Spleen (tissue), 11 donors: ENCODE results near the gene CEND1. TPM values are rescaled to one million over a fixed set of nuclear protein-coding genes. Genes with fewer than 3 reads are reported as not detected.

ENCODE experiments used
- DNase-seq: peaks from one replicate; pipeline ENCODE4 v3.0.0-alpha.2; 2020
- H3K27ac ChIP-seq, 8 donors: fragments of 200-600 bp; sonication (generic) in 7 of 8; 1 replicate in 4 of 8; 2 replicates in 4 of 8; pipeline versions ENCODE4 v1.5.0 to v1.8.0; 2016 to 2021; ENCODE audit warnings: inconsistent platforms in 4 of 8, mild to moderate bottlenecking in 4 of 8, moderate library complexity in 1 of 8
- H3K27me3 ChIP-seq, 7 donors: fragments of 200-600 bp; sonication (generic) in 6 of 7; replicated peaks in 1 of 7; 1 replicate in 4 of 7; 2 replicates in 3 of 7; pipeline versions ENCODE4 v1.5.0 to v1.8.0; 2016 to 2021; ENCODE audit warnings: inconsistent platforms in 3 of 7, mild to moderate bottlenecking in 1 of 7
- H3K36me3 ChIP-seq, 6 donors: fragments of 200-600 bp; sonication (generic) in 5 of 6; 1 replicate in 4 of 6; 2 replicates in 2 of 6; pipeline versions ENCODE4 v1.5.0 to v1.8.0; 2016 to 2021; ENCODE audit warnings: inconsistent platforms in 2 of 6
- H3K4me1 ChIP-seq, 6 donors: fragments of 200-600 bp; sonication (generic) in 5 of 6; 1 replicate in 3 of 6; 2 replicates in 3 of 6; pipeline versions ENCODE4 v1.5.0 to v1.8.0; 2016 to 2021; ENCODE audit warnings: inconsistent platforms in 3 of 6
- H3K4me3 ChIP-seq, 8 donors: fragments of 200-600 bp; sonication (generic) in 7 of 8; 1 replicate in 4 of 8; 2 replicates in 4 of 8; pipeline versions ENCODE4 v1.5.0 to v1.8.0; 2016 to 2021; ENCODE audit warnings: inconsistent platforms in 4 of 8, mild to moderate bottlenecking in 4 of 8, moderate library complexity in 2 of 8
- H3K9me3 ChIP-seq, 8 donors: fragments of 200-600 bp; sonication (generic) in 7 of 8; 1 replicate in 4 of 8; 2 replicates in 4 of 8; pipeline versions ENCODE4 v1.5.0 to v1.8.0; 2016 to 2021; ENCODE audit warnings: inconsistent platforms in 4 of 8
- POLR2A ChIP-seq, 3 donors: fragments of 450-650 bp; IDR thresholded peaks; one replicate each; pipeline ENCODE4 v1.5.1; 2017; ENCODE audit warnings: antibody characterized with exemption in 3 of 3, mild to moderate bottlenecking in 1 of 3
- POLR2AphosphoS5 ChIP-seq, 3 donors: sonication (generic); formaldehyde crosslinking; IDR thresholded peaks; one replicate each; pipeline ENCODE4 v1.5.1; 2017; ENCODE audit warnings: antibody characterized with exemption in 3 of 3
- WGBS, 5 donors: extraction: QIAGEN DNeasy Blood & Tissue Kit in 3 of 5; methylation state at CpG; one replicate each; pipeline versions ENCODE4 v1.1.5 to v1.1.7; 2013 to 2018; 5-methylcytosine and 5-hydroxymethylcytosine counted together
- intact Hi-C: fragments of 100-400 bp; cut with DNase I; formaldehyde crosslinking; loops from one replicate; pipeline ENCODE4 v1.15.0; 2023; ENCODE audit warnings: low total_unique reads
- polyA plus RNA-seq, 3 donors: library from polyadenylated mRNA; stranded (reverse); fragments of 200-250 nt; gene quantifications; one replicate each; pipeline ENCODE4 v1.2.1, GENCODE V29; 2013
- total RNA-seq, 7 donors: library from RNA; depleted of rRNA in 3 of 7; stranded (reverse); fragments of >200 nt in 3 of 7; fragmentation: NEBNext Ultra II Directional in 4 of 7; extraction: Animal tissue kit (Norgen Biotek cat#: 25700) in 4 of 7; gene quantifications; one replicate each; pipeline versions ENCODE4 v1.1.0 to v1.2.1, GENCODE V29; 2016 to 2021
- TF ChIP-seq, protein P1 (sequence below), 11 experiments: fragments of 200-600 bp in 7 of 11; fragments of 450-650 bp in 4 of 11; sonication (generic) in 4 of 11; IDR thresholded peaks in 8 of 11; conservative IDR thresholded peaks in 3 of 11; 1 replicate in 7 of 11; 2 replicates in 4 of 11; pipeline versions ENCODE4 v1.4.0 to v1.8.0; 2016 to 2021; ENCODE audit warnings: antibody characterized with exemption in 11 of 11, inconsistent platforms in 4 of 11, mild to moderate bottlenecking in 1 of 11
- donor health status: healthy with polysubstance abuse.
- donor health status: DM: no; HTN: no; CAD: no; lungs with moderate emphysema.
- donor health status: DM: no; HTN: no; CAD: no.
- donor health status: Bipolar disorder and iron deficiency.
- donor health status: healthy.
- donor health status: DM: no; HTN: no; CAD: no.
- donor health status: DM: yes; HTN: yes; CAD: no.

Gene CEND1
- total and polyA plus RNA-seq, 10 donors, result 0.29 to 0.42 (median 0.42) TPM; not detected in 7

DNA sequence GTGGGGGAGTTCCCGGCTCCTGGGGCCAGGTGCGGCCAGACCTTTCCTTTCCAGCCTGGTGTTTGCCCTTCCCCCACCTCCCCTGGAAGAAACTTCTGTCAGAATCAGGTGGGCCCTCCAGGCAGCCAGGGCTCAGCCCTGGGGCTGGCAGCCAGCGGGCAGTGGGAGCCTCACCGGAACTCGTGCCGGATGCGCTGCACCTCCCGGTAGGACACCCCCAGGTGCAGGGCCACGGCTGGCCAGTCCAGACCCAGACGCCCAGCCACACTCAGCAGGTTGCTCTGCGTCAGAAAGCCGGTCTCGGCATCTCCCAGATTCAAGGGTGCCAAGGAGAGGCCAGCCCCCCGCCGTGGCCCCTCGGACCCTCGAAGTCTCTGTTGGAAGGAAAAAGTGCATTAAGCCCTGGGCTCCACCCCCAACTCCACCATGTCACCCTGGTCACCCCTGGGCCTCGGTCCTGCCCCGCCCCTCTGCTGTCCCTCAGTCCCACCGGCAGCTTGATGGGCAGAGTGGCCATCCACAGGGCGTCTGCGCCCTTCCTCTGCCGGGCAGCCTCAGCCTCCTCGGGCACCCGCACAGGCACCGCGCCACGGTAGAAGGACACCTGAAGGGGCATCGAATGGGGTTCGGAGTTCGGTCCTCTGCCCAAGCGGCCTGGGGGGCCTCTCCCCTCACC is 9.9 kb upstream of the CEND1 start:
- WGBS, 5 donors, result 92 to 97% (median 94%) methylated on average over 28 to 32 of the region's 32 CpGs
- Histone ChIP-seq H3K27ac (no peak overlapping the region), H3K36me3 (peaks cover 0 to 44% (median 14%) of the 10 kb centered on the region in 6 donors), H3K9me3 (no peaks in the 10 kb centered on the region), H3K27me3 (no peaks in the 10 kb centered on the region), H3K4me1 (peaks cover 27 to 76% (median 55%) of the 10 kb centered on the region in 6 donors), H3K4me3 (no peak overlapping the region)
- TF ChIP-seq POLR2AphosphoS5 (IDR thresholded peaks at IDR 0.05), result peak in 1 of 3 donors; percentile 8
- TF ChIP-seq POLR2A (IDR thresholded peaks at IDR 0.05), result no peak
- DNase-seq, result no peak
- intact Hi-C loops, result no loop called here

DNA sequence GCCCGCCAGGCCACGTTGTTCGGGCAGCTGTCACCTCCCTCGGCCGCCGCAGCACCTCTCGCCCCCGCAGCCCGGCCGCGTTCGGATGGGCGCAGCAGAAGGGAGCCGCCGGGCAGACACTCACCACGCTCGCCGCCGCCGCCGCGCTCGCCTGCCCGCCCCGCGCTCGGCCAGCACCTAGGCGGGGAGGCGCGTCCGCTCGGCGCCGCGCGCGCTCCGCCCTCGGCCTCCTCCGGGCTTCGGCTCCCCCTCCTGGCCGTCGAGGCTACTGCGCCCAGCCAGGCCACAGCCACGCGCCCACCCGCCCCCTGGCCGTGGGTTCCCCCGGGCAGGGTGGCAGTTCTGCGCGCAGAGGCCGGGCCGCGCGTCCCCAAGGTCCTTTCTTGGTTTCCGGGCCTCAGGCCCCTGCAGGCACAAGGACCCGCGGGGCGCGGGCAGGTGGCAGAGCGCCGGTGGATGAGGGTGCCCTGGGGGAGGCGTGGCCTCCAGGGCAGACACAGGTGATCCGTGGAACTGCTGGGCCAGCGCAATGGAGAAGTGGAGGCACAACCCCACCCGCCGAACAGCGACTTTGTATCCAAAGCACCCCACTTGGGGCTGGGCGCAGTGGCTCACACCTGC is 8.3 kb upstream of the CEND1 start, which contains the start of gene SLC25A22:
SLC25A22 (minus strand) TSS at position 189 of the 621 bp plus-strand sequence. CDS start 3,275 bp downstream, outside the sequence.
- Histone ChIP-seq H3K4me3 (peak within 1 kb of the TSS; percentile 44 to 96 (median 92)), H3K27ac (peak within 1 kb of the TSS; percentile 78 to 96 (median 89)), H3K27me3 (no peaks in the 10 kb centered on the region), H3K9me3 (no peaks in the 10 kb centered on the region), H3K36me3 (peaks cover 0 to 58% (median 17%) of the 10 kb centered on the region in 6 donors), H3K4me1 (peaks cover 15 to 65% (median 47%) of the 10 kb centered on the region in 6 donors)
- peak; percentile 97 for DNase-seq
- whole genome bisulfite sequencing, 5 donors, result 0 to 3% (median 3%) methylated on average over 7 to 69 of the region's 69 CpGs; no CpG with 5 or more reads in 1 of the 5 donors
- TF ChIP-seq, protein P1, sequence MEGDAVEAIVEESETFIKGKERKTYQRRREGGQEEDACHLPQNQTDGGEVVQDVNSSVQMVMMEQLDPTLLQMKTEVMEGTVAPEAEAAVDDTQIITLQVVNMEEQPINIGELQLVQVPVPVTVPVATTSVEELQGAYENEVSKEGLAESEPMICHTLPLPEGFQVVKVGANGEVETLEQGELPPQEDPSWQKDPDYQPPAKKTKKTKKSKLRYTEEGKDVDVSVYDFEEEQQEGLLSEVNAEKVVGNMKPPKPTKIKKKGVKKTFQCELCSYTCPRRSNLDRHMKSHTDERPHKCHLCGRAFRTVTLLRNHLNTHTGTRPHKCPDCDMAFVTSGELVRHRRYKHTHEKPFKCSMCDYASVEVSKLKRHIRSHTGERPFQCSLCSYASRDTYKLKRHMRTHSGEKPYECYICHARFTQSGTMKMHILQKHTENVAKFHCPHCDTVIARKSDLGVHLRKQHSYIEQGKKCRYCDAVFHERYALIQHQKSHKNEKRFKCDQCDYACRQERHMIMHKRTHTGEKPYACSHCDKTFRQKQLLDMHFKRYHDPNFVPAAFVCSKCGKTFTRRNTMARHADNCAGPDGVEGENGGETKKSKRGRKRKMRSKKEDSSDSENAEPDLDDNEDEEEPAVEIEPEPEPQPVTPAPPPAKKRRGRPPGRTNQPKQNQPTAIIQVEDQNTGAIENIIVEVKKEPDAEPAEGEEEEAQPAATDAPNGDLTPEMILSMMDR (IDR thresholded peaks at IDR 0.05 in 8 of 11, conservative IDR thresholded peaks at IDR 0.05 in 3 of 11), result peak; percentile 74 to 97 (median 93)
- no peak for TF ChIP-seq POLR2A (IDR thresholded peaks at IDR 0.05)
- TF ChIP-seq POLR2AphosphoS5 (IDR thresholded peaks at IDR 0.05), result peak; percentile 41 to 66 (median 60)
- intact Hi-C loops, result no loop called here

DNA sequence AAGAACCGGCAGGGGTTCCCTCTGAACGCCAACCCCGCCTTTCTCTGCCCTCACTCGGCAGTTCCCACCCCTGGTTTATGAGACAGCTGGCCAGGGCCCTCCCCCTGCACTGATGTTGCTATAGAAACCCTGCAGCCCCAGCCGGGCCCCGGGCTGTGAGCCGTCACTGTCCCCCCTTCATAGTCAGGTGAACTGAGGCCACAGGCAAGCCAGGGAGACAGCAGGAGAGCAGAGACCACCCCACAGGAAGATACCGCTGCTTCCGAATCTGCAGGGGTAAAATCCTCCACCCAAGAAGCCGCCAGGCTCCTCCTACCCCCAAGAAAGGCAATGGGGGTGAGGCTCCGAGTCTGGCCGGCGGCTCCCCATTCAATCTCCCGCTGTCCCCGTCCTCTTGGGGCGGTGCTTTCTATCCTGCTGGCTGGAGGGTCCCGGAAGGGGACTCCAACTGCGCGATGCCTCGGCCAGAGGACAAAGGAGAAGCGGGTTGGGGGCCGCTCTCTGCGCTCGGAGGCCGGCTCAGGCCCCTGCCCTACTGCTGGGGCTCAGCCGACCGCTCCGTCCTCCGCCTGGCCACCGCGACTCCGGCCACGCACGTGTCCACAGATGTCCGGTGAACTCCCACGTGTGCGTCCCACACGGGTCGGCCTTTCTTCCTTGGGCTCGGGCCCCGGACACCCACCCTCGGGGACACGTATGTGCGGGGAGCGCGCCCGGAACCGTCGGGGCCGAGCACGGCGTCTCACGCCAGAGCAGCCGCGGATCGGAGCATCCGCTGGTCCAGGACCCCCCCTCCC is 7.6 kb upstream of the CEND1 start:
- peak; percentile 95 for DNase-seq
- intact Hi-C loops, result no loop called here
- peak overlapping the region; percentile 78 to 96 (median 89) for H3K27ac ChIP-seq
- WGBS, 5 donors, result 0 to 1% (median 0%) methylated on average over 29 to 57 of the region's 57 CpGs; no CpG with 5 or more reads in 1 of the 5 donors
- H3K36me3 ChIP-seq, result peaks cover 0 to 59% (median 19%) of the 10 kb centered on the region in 6 donors
- TF ChIP-seq POLR2A (IDR thresholded peaks at IDR 0.05), result peak in 1 of 3 donors; percentile 13
- TF ChIP-seq, protein P1 (IDR thresholded peaks at IDR 0.05 in 8 of 11, conservative IDR thresholded peaks at IDR 0.05 in 3 of 11), result no peak
- TF ChIP-seq POLR2AphosphoS5 (IDR thresholded peaks at IDR 0.05), result peak; percentile 51 to 83 (median 69)
- peak overlapping the region; percentile 44 to 96 (median 92) for H3K4me3 ChIP-seq
- H3K9me3 ChIP-seq, result no peaks in the 10 kb centered on the region
- H3K27me3 ChIP-seq, result no peaks in the 10 kb centered on the region
- peaks cover 15 to 58% (median 44%) of the 10 kb centered on the region in 6 donors for H3K4me1 ChIP-seq

DNA sequence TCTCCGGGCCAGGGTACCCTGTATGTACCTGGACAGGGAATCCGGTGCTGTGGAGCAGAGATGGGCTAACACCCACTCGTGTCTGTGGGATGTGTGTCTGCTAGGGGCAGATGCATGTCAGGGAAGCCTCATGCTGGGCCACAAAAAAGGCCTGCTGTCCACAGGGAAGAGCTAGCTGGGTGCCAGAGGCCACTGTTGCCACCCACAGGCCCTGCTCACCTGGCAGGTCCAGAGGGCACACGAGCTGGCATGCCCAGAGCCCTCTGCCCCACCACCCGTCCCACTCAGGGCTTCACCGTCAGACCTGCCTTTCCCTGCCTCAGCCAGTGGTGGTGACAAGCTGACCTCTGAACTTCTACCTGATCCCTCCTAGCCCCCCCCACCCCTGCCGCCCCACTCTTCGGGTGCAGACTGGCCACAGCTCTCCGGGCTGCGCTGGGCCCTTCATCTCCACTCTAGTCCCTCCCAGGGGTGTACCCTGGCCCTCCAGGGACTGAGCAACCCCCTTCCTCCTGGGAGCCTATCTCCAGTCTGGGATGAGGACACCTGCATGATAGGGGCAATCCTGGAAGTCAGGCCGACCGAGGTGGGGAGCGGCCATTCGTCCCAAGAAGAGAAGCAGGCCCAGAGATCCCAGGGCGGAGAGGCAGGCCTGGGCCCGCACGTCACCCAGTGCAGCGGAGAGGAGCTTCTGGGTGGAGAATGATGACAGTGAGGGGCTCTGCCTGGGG is 6.8 kb upstream of the CEND1 start:
- TF ChIP-seq POLR2A (IDR thresholded peaks at IDR 0.05) (no peak), POLR2AphosphoS5 (IDR thresholded peaks at IDR 0.05) (no peak)
- TF ChIP-seq, protein P1 (IDR thresholded peaks at IDR 0.05 in 8 of 11, conservative IDR thresholded peaks at IDR 0.05 in 3 of 11), result no peak
- WGBS, 5 donors, result 22 to 37% (median 25%) methylated on average over 12 to 18 of the region's 18 CpGs
- no peaks in the 10 kb centered on the region for H3K9me3 ChIP-seq
- peaks cover 0 to 59% (median 25%) of the 10 kb centered on the region in 6 donors for H3K36me3 ChIP-seq
- peak overlapping the region; percentile 78 to 96 (median 89) for H3K27ac ChIP-seq
- peaks cover 15 to 53% (median 43%) of the 10 kb centered on the region in 6 donors for H3K4me1 ChIP-seq
- peak; percentile 85 for DNase-seq
- intact Hi-C loops, result no loop called here
- H3K4me3 ChIP-seq, result peak overlapping the region; percentile 46 to 96 (median 92)
- no peaks in the 10 kb centered on the region for H3K27me3 ChIP-seq
